Stomach (tissue), 19 donors: ENCODE data around the gene SSH3. TPM values are rescaled to one million over a fixed set of nuclear protein-coding genes. Genes with fewer than 3 reads are reported as not detected.

Experiments
- DNase-seq, 2 donors: peaks; one replicate each; pipeline versions ENCODE4 v3.0.0 to v3.0.0-alpha.2; 2013 to 2019
- H3K27ac ChIP-seq, 5 donors: fragments of 200-600 bp in 4 of 5; sonication (generic) in 4 of 5; one replicate each; pipeline ENCODE4 v1.5.1; 2013 to 2019; ENCODE audit warnings: mild to moderate bottlenecking in 1 of 5, moderate library complexity in 1 of 5
- H3K27me3 ChIP-seq, 3 donors: fragments of 200-600 bp; sonication (generic); one replicate each; pipeline ENCODE4 v1.5.1; 2017 to 2019; ENCODE audit warnings: mixed run types in 1 of 3
- H3K36me3 ChIP-seq, 4 donors: fragments of 200-600 bp; sonication (generic); 1 replicate in 3 of 4; 2 replicates in 1 of 4; pipeline ENCODE4 v1.5.1; 2016 to 2019
- H3K4me1 ChIP-seq, 4 donors: fragments of 200-600 bp; sonication (generic); one replicate each; pipeline ENCODE4 v1.5.1; 2016 to 2019
- H3K4me3 ChIP-seq, 4 donors: fragments of 200-600 bp; sonication (generic) in 3 of 4; one replicate each; pipeline ENCODE4 v1.5.1; 2016 to 2019; ENCODE audit warnings: mild to moderate bottlenecking in 1 of 4
- H3K9me3 ChIP-seq, 4 donors: fragments of 200-600 bp; sonication (generic); one replicate each; pipeline ENCODE4 v1.5.1; 2016 to 2019
- CTCF ChIP-seq, 7 experiments: fragments of 450-650 bp in 4 of 7; fragments of 200-600 bp in 3 of 7; sonication (generic) in 3 of 7; IDR thresholded peaks; one replicate each; pipeline ENCODE4 v1.5.1; 2016 to 2019; ENCODE audit warnings: antibody characterized with exemption in 7 of 7, control low read depth in 2 of 7, mild to moderate bottlenecking in 1 of 7
- EP300 ChIP-seq: sonication (generic); formaldehyde crosslinking; IDR thresholded peaks from one replicate; pipeline ENCODE4 v1.6.1; 2017; ENCODE audit warnings: antibody characterized with exemption
- POLR2A ChIP-seq, 4 donors: fragments of 450-650 bp; IDR thresholded peaks; one replicate each; pipeline ENCODE4 v1.6.1; 2016; ENCODE audit warnings: antibody characterized with exemption in 4 of 4, control low read depth in 2 of 4, mild to moderate bottlenecking in 1 of 4, moderate library complexity in 1 of 4
- POLR2AphosphoS5 ChIP-seq, 3 donors: sonication (generic); formaldehyde crosslinking; IDR thresholded peaks; one replicate each; pipeline ENCODE4 v1.6.1; 2016; ENCODE audit warnings: antibody characterized with exemption in 3 of 3
- WGBS, 5 donors: extraction: QIAGEN DNeasy Blood & Tissue Kit in 3 of 5; methylation state at CpG; one replicate each; pipeline versions ENCODE4 v1.1.5 to v1.1.7; 2013 to 2018; 5-methylcytosine and 5-hydroxymethylcytosine counted together
- intact Hi-C: fragments of 100-400 bp; cut with DNase I; formaldehyde crosslinking; loops from one replicate; pipeline ENCODE4 v1.15.1; 2023; ENCODE audit warnings: low total_unique reads
- long read RNA-seq, 10 donors: transcript quantifications; one replicate each; lab custom pipeline, GENCODE V29; 2026
- polyA plus RNA-seq, 3 donors: library from polyadenylated mRNA; stranded (reverse); fragments of 200-250 nt; gene quantifications; one replicate each; pipeline ENCODE4 v1.2.3, GENCODE V29; 2013
- total RNA-seq, 5 donors: library from RNA; depleted of rRNA; stranded (reverse); fragments of >200 nt; gene quantifications; one replicate each; pipeline versions ENCODE4 v1.1.0 to v1.2.3, GENCODE V29; 2014 to 2016
- donor health status: healthy with polysubstance abuse.
- donor health status: Bipolar disorder and iron deficiency.
- donor health status: healthy.

Gene SSH3
- total RNA-seq (100 to 1,000 TPM in 3 of 5 donors, 10 to 100 TPM in 2; 23.5 to 217 (median 103) TPM), polyA plus RNA-seq (10 to 100 TPM; 18.8 to 34.3 (median 22.6) TPM)
- long read RNA-seq, donor 1, partial matches to known transcripts = 0 of 1 reads
- long read RNA-seq, donor 1, other reads (novel, unspliced or antisense) = 0 of 1 reads
- long read RNA-seq, donor 2, partial matches to known transcripts = 0 of 2 reads
- long read RNA-seq, donor 2, other reads (novel, unspliced or antisense) = 0 of 2 reads
- long read RNA-seq, donor 3, partial matches to known transcripts = 0 of 1 reads
- long read RNA-seq, donor 3, other reads (novel, unspliced or antisense) = 0 of 1 reads
- long read RNA-seq, donor 4, partial matches to known transcripts = 0 of 1 reads
- long read RNA-seq, donor 4, other reads (novel, unspliced or antisense) = 0 of 1 reads
- long read RNA-seq, donor 5, partial matches to known transcripts = 0 of 1 reads
- long read RNA-seq, donor 5, other reads (novel, unspliced or antisense) = 0 of 1 reads
- long read RNA-seq, donor 6, transcript SSH3-201 (14 exons, 2,871 nt) = major isoform, 5 of 5 reads
- long read RNA-seq, donor 6, partial matches to known transcripts = 0 of 5 reads
- long read RNA-seq, donor 6, other reads (novel, unspliced or antisense) = 0 of 5 reads
- long read RNA-seq, donor 7, partial matches to known transcripts = 0 of 1 reads
- long read RNA-seq, donor 7, other reads (novel, unspliced or antisense) = 0 of 1 reads
- long read RNA-seq, donor 8 = 0 reads
- long read RNA-seq, donor 9 = 0 reads
- long read RNA-seq, donor 10, partial matches to known transcripts = 0 of 1 reads
- long read RNA-seq, donor 10, other reads (novel, unspliced or antisense) = 0 of 1 reads

GRCh38 chr11:67303132-67303834 is at the start of gene SSH3:
SSH3 (plus strand) TSS chr11:67303530; CDS start chr11:67303626, 96 bp downstream.
- DNase-seq = peak; percentile 91
- intact Hi-C loops = no loop called here
- WGBS, 5 donors = 0 to 1% (median 0%) methylated on average over 4 to 65 of the region's 65 CpGs

DNA sequence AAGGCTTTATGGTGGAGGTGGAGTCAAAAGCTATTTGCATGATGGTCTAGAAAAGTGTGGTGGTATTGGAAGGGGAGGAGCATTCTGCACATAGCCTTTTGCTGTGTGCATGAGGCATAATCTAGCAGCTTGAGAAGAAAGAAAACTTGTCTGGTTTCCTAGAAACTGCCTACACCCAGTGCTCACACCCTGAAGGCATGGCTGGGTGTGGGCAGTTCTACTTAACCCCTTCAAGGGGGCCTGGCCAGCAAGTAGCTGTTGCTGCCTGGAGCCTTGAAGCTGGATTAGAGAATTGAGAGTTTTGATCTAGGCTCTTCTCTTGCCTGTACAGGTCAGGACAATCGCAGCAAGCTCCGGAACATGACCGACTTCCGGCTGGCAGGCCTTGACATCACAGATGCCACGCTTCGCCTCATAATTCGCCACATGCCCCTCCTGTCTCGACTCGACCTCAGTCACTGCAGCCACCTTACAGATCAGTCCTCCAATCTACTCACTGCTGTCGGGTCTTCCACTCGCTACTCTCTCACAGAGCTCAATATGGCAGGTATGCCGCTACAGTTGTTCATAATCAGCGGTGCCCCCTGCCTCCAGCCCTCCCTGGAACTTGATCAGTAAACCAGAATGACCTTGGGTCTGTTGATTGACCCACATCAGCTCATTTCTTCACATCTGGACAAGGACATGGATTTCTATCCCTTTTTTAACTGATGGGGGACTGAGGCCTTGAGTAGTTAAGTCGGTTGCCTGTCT is 49.3 kb upstream of the SSH3 start:
- TF ChIP-seq POLR2A (IDR thresholded peaks at IDR 0.05) (no peak), EP300 (no peak), POLR2AphosphoS5 (IDR thresholded peaks at IDR 0.05) (no peak), CTCF (IDR thresholded peaks at IDR 0.05) (no peak)
- Histone ChIP-seq H3K27ac (peak overlapping the region in 2 of 5 donors; percentile 20 to 28), H3K27me3 (no peaks in the 10 kb centered on the region), H3K4me1 (peaks cover 0 to 34% (median 9%) of the 10 kb centered on the region in 4 donors), H3K36me3 (peaks cover 79 to 84% (median 83%) of the 10 kb centered on the region in 4 donors), H3K4me3 (no peak overlapping the region), H3K9me3 (no peaks in the 10 kb centered on the region)
- DNase-seq = peak in 1 of 2 donors; percentile 89
- intact Hi-C loops = loop anchor here (10.0 kb wide), 1 partner anchor 131 kb away; no protein-coding TSS in a partner anchor
- WGBS, 5 donors = 78 to 89% (median 87%) methylated on average over 14 of the region's 14 CpGs

More at GRCh38 chr11:67303132-67303834, at the start of gene SSH3:
- Histone ChIP-seq H3K27ac (peak within 1 kb of the TSS; percentile 86 to 96 (median 89)), H3K4me3 (peak within 1 kb of the TSS; percentile 75 to 94 (median 92)), H3K4me1 (peaks cover 26 to 42% (median 36%) of the 10 kb centered on the region in 4 donors), H3K36me3 (peaks cover 29 to 60% (median 52%) of the 10 kb centered on the region in 4 donors), H3K27me3 (no peaks in the 10 kb centered on the region), H3K9me3 (no peaks in the 10 kb centered on the region)
- peak in 2 of 3 donors; percentile 83 to 84 for TF ChIP-seq POLR2AphosphoS5 (IDR thresholded peaks at IDR 0.05)
- TF ChIP-seq CTCF (IDR thresholded peaks at IDR 0.05) = no peak

GRCh38 chr11:67254798-67255197 is 48.5 kb upstream of the SSH3 start:
- no peaks in the 10 kb centered on the region for H3K27me3 ChIP-seq
- H3K36me3 ChIP-seq = peaks cover 72 to 76% (median 76%) of the 10 kb centered on the region in 4 donors
- no peaks in the 10 kb centered on the region for H3K9me3 ChIP-seq
- no peak overlapping the region for H3K27ac ChIP-seq
- H3K4me3 ChIP-seq = no peak overlapping the region
- WGBS, 5 donors = 74 to 80% (median 77%) methylated on average over 14 to 15 of the region's 15 CpGs
- H3K4me1 ChIP-seq = peaks cover 0 to 34% (median 9%) of the 10 kb centered on the region in 4 donors
- intact Hi-C loops = loop anchor here (10.0 kb wide), 1 partner anchor 130 kb away; no protein-coding TSS in a partner anchor
- DNase-seq = no peak
- TF ChIP-seq POLR2AphosphoS5 (IDR thresholded peaks at IDR 0.05) (no peak), POLR2A (IDR thresholded peaks at IDR 0.05) (no peak)

- no peaks in the 10 kb centered on the region for H3K27me3 ChIP-seq
- WGBS, 5 donors = 87 to 89% (median 88%) methylated on average over 10 of the region's 10 CpGs
- DNase-seq = no peak
- intact Hi-C loops = loop anchor here (10.0 kb wide), 1 partner anchor 129 kb away; no protein-coding TSS in a partner anchor
- H3K27ac ChIP-seq = no peak overlapping the region
- peaks cover 66 to 71% (median 70%) of the 10 kb centered on the region in 4 donors for H3K36me3 ChIP-seq
- no peak overlapping the region for H3K4me3 ChIP-seq
- no peaks in the 10 kb centered on the region for H3K9me3 ChIP-seq
- TF ChIP-seq POLR2AphosphoS5 (IDR thresholded peaks at IDR 0.05) = no peak
- no peak for TF ChIP-seq EP300
- no peak for TF ChIP-seq CTCF (IDR thresholded peaks at IDR 0.05)
- no peak for TF ChIP-seq POLR2A (IDR thresholded peaks at IDR 0.05)
- H3K4me1 ChIP-seq = peaks cover 0 to 32% (median 9%) of the 10 kb centered on the region in 4 donors
These were observed 48.0 kb upstream of the SSH3 start for GRCh38 chr11:67255353-67255752.
